Measurements from ENCODE around the gene TMEM201.

DNA sequence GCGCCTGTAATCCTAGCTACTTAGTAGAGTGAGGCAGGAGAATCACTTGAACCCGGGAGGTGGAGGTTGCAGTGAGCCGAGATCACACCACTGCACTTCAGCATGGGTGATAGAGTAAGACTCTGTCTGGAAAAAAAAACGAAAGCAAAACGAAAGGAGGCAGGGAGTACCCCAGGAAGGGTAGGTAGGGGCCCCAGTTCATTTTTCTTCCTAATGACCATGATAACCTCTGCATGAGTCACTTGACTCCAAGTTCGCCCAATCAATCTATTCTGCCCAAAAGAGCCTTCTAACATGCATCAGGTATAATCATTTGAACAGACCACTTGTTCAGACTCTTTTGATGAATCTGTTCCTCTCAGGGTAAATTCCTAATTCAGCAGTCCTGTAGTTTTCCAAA is 13.2 kb upstream of the TMEM201 start:
- TF ChIP-seq GATA4 (IDR thresholded peaks at IDR 0.05; ENCODE audit: borderline replicate concordance, low read depth) (no peak), ZNF598 (CRISPR knock-in tag; IDR thresholded peaks at IDR 0.05; ENCODE audit: borderline replicate concordance) (no peak), JUN (CRISPR knock-in tag; IDR thresholded peaks at IDR 0.05) (no peak), YY1 (IDR thresholded peaks at IDR 0.05; ENCODE audit: insufficient read depth, insufficient replicate concordance, low read depth, low read length) (no peak), SIN3A (IDR thresholded peaks at IDR 0.05; ENCODE audit: borderline replicate concordance, low read depth, low read length) (no peak), NFIC (IDR thresholded peaks at IDR 0.05; ENCODE audit: low read length) (no peak), EP300 (IDR thresholded peaks at IDR 0.05; ENCODE audit: low read depth in 2 of 2, low read length in 2 of 2) (no peak), EP300 (CRISPR knock-in tag; IDR thresholded peaks at IDR 0.05; ENCODE audit: borderline replicate concordance) (no peak)
- TF ChIP-seq, protein P1, sequence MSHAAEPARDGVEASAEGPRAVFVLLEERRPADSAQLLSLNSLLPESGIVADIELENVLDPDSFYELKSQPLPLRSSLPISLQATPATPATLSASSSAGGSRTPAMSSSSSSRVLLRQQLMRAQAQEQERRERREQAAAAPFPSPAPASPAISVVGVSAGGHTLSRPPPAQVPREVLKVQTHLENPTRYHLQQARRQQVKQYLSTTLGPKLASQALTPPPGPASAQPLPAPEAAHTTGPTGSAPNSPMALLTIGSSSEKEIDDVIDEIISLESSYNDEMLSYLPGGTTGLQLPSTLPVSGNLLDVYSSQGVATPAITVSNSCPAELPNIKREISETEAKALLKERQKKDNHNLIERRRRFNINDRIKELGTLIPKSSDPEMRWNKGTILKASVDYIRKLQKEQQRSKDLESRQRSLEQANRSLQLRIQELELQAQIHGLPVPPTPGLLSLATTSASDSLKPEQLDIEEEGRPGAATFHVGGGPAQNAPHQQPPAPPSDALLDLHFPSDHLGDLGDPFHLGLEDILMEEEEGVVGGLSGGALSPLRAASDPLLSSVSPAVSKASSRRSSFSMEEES (CRISPR knock-in tag; IDR thresholded peaks at IDR 0.05), result no peak
